Body of pancreas (tissue), 4 donors: ENCODE data around the gene RING1.

Experiments used
- POLR2A ChIP-seq, 3 donors: fragments of 450-650 bp; IDR thresholded peaks; one replicate each; pipeline ENCODE4 v1.6.1; 2016; ENCODE audit warnings: antibody characterized with exemption in 3 of 3, mild to moderate bottlenecking in 2 of 3
- TF ChIP-seq, protein P1 (sequence below), 7 experiments: fragments of 450-650 bp in 4 of 7; fragments of 200-600 bp in 3 of 7; sonication (generic) in 3 of 7; IDR thresholded peaks; one replicate each; pipeline ENCODE4 v1.5.1; 2016 to 2019; ENCODE audit warnings: antibody characterized with exemption in 7 of 7

- TF ChIP-seq, protein P1, sequence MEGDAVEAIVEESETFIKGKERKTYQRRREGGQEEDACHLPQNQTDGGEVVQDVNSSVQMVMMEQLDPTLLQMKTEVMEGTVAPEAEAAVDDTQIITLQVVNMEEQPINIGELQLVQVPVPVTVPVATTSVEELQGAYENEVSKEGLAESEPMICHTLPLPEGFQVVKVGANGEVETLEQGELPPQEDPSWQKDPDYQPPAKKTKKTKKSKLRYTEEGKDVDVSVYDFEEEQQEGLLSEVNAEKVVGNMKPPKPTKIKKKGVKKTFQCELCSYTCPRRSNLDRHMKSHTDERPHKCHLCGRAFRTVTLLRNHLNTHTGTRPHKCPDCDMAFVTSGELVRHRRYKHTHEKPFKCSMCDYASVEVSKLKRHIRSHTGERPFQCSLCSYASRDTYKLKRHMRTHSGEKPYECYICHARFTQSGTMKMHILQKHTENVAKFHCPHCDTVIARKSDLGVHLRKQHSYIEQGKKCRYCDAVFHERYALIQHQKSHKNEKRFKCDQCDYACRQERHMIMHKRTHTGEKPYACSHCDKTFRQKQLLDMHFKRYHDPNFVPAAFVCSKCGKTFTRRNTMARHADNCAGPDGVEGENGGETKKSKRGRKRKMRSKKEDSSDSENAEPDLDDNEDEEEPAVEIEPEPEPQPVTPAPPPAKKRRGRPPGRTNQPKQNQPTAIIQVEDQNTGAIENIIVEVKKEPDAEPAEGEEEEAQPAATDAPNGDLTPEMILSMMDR (IDR thresholded peaks at IDR 0.05), result no peak
- TF ChIP-seq POLR2A (IDR thresholded peaks at IDR 0.05), result no peak
These were observed 37.1 kb upstream of the RING1 start for GRCh38 chr6:33171016-33171879.
